ENCODE results near the gene CHST13. TPM values are rescaled to one million over a fixed set of nuclear protein-coding genes. Genes with fewer than 3 reads are reported as not detected.
"Not testable (repeated sequence)": the region's sequence is repeated elsewhere in the genome, so short reads cannot be mapped to it uniquely, and the experiment has no call there.

CHST13 gene
- total RNA-seq, 1 donor from 2014 or later = not detected

DNA sequence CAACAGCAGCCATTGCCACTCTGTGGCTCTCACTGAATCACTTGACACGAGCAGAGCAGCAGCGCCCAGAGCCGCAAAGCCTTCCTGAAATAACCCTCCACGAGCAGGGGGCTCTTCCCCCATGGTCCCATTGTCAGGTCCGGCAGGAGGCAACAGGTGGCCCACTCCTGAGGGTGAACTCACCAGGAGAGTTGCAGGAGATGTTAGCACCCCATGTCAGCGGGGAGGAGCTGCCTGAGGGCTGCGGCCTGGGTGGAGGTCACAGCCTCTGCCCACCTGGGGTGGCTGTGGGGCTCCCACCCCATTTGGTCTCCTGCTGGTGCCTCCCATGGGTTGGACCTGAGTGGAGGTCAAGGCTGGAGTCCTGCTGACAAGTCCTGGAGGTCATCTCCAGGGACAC lies 47.1 kb downstream of the CHST13 start:
- Mint-ChIP-seq H3K27ac (no peak overlapping the region), H3K9me3 (no peaks in the 10 kb centered on the region), H3K4me1 (ENCODE audit: low read depth) (no peaks in the 10 kb centered on the region), H3K27me3 (ENCODE audit: low read depth) (peaks cover 7% of the 10 kb centered on the region), H3K4me3 (ENCODE audit: low read depth) (no peak overlapping the region), H3K36me3 (ENCODE audit: low read depth) (no peaks in the 10 kb centered on the region)
- DNase-seq (ENCODE audit: low spot score) = no peak
- intact Hi-C loops (cut with micrococcal nuclease) = no loop called here

DNA sequence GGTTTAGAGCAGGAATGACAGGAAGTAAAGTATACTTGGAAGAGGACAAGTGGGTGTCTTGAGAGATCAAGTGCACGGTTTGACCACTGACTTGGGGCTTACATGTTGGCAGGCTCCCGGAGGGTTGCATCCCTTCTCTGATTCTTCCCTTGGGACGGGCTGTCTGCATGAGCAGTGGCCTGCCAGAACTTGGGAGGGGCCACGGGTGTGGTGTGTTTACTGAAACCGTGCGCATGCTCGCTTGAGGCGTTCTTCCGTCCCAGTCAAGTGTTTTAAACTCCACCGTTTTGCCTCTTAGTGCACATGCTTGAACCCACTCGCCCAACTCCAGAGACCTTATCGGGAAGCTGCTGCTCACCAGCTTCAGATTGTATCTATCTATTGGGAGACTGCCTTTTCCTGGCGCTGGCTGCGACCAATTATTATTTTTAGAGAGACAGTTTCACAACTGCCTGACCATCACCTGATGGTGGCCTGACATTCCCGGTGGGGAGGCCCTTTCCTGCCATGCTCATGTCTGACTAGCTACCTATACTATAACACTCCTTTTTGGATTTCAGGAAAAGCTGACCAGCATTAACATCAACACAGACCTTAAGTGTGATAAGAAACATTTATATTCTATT lies 49.6 kb downstream of the CHST13 start:
- Mint-ChIP-seq H3K9me3 (no peaks in the 10 kb centered on the region), H3K27ac (no peak overlapping the region), H3K36me3 (ENCODE audit: low read depth) (no peaks in the 10 kb centered on the region), H3K4me3 (ENCODE audit: low read depth) (no peak overlapping the region), H3K4me1 (ENCODE audit: low read depth) (no peaks in the 10 kb centered on the region), H3K27me3 (ENCODE audit: low read depth) (no peaks in the 10 kb centered on the region)
- no peak for DNase-seq (ENCODE audit: low spot score)
- intact Hi-C loops (cut with micrococcal nuclease) = no loop called here

- no peaks in the 10 kb centered on the region for H3K4me1 Mint-ChIP-seq (ENCODE audit: low read depth)
- no peak for DNase-seq (ENCODE audit: low spot score)
- intact Hi-C loops (cut with micrococcal nuclease) = no loop called here
- H3K4me3 Mint-ChIP-seq (ENCODE audit: low read depth) = no peak overlapping the region
- no peak overlapping the region for H3K27ac Mint-ChIP-seq
- no peaks in the 10 kb centered on the region for H3K36me3 Mint-ChIP-seq (ENCODE audit: low read depth)
- H3K27me3 Mint-ChIP-seq (ENCODE audit: low read depth) = peaks cover 8% of the 10 kb centered on the region
- H3K9me3 Mint-ChIP-seq = no peaks in the 10 kb centered on the region
Measured at GRCh38 chr3:126577261-126577660, 53.3 kb downstream of the CHST13 start.

- Mint-ChIP-seq H3K27ac (no peak overlapping the region), H3K9me3 (no peaks in the 10 kb centered on the region), H3K4me3 (ENCODE audit: low read depth) (no peak overlapping the region), H3K27me3 (ENCODE audit: low read depth) (peaks cover 9% of the 10 kb centered on the region), H3K36me3 (ENCODE audit: low read depth) (no peaks in the 10 kb centered on the region), H3K4me1 (ENCODE audit: low read depth) (no peaks in the 10 kb centered on the region)
- intact Hi-C loops (cut with micrococcal nuclease) = no loop called here
- no peak for DNase-seq (ENCODE audit: low spot score)
Measured at GRCh38 chr3:126578702-126579101, 54.7 kb downstream of the CHST13 start.

- Mint-ChIP-seq H3K4me1 (ENCODE audit: low read depth) (no peaks in the 10 kb centered on the region), H3K4me3 (ENCODE audit: low read depth) (no peak overlapping the region), H3K9me3 (no peaks in the 10 kb centered on the region), H3K27me3 (ENCODE audit: low read depth) (peaks cover 13% of the 10 kb centered on the region), H3K27ac (no peak overlapping the region), H3K36me3 (ENCODE audit: low read depth) (no peaks in the 10 kb centered on the region)
- intact Hi-C loops (cut with micrococcal nuclease) = no loop called here
- DNase-seq (ENCODE audit: low spot score) = no peak
Measured at GRCh38 chr3:126580746-126581145, 56.8 kb downstream of the CHST13 start.

DNA sequence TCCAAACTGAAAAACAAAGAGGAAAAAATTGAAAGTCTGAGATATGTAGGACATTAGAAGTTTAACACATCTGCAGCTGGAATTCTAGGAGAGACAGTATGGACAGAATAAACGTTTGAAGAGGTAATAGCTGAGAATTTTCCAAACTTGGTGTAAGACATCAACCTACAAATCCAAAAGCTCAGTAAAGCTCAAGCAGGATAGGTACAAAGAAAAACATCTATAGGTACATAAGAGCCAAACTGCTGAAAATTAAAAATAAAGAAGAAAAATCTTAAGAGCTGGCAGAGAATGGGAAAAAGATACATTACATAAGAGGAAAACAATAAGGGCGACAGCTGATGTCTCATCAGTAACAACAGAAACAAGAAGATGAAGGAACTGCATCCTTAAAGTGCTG lies 57.6 kb downstream of the CHST13 start:
- no peaks in the 10 kb centered on the region for H3K9me3 Mint-ChIP-seq
- H3K27me3 Mint-ChIP-seq (ENCODE audit: low read depth) = peaks cover 13% of the 10 kb centered on the region
- H3K27ac Mint-ChIP-seq = no peak overlapping the region
- H3K4me3 Mint-ChIP-seq (ENCODE audit: low read depth) = no peak overlapping the region
- no peaks in the 10 kb centered on the region for H3K4me1 Mint-ChIP-seq (ENCODE audit: low read depth)
- intact Hi-C loops (cut with micrococcal nuclease) = no loop called here
- H3K36me3 Mint-ChIP-seq (ENCODE audit: low read depth) = no peaks in the 10 kb centered on the region
- DNase-seq (ENCODE audit: low spot score) = no peak

DNA sequence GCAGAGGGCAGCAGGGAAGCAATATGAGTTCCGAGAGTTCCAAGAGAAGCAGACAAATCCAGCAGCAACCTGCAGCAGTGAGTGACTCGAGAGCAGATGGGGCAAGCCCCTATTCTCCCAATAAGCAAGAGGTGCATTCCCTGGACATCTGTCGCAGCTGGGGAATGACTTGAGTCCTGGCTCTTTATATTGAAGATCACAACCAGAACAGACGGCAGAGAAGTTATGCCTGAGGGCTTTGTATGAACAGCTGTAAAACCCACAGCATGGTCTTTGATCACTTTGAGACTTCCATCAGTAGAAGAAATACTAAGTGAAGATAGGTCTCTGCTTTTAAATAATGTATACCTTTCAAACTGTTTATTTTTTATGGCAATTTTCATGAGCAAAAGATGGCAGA lies 58.4 kb downstream of the CHST13 start:
- no peak for DNase-seq (ENCODE audit: low spot score)
- no peak overlapping the region for H3K4me3 Mint-ChIP-seq (ENCODE audit: low read depth)
- H3K9me3 Mint-ChIP-seq = no peaks in the 10 kb centered on the region
- intact Hi-C loops (cut with micrococcal nuclease) = no loop called here
- no peaks in the 10 kb centered on the region for H3K4me1 Mint-ChIP-seq (ENCODE audit: low read depth)
- no peaks in the 10 kb centered on the region for H3K36me3 Mint-ChIP-seq (ENCODE audit: low read depth)
- no peak overlapping the region for H3K27ac Mint-ChIP-seq
- peaks cover 13% of the 10 kb centered on the region for H3K27me3 Mint-ChIP-seq (ENCODE audit: low read depth)

GRCh38 chr3:126591515-126591914 lies 67.6 kb downstream of the CHST13 start:
- H3K4me1 Mint-ChIP-seq (ENCODE audit: low read depth); H3K4me3 Mint-ChIP-seq (ENCODE audit: low read depth); intact Hi-C loops (cut with micrococcal nuclease); H3K27ac Mint-ChIP-seq; H3K9me3 Mint-ChIP-seq; DNase-seq (ENCODE audit: low spot score); H3K36me3 Mint-ChIP-seq (ENCODE audit: low read depth): not testable (repeated sequence)
- H3K27me3 Mint-ChIP-seq (ENCODE audit: low read depth) = peaks cover 15% of the 10 kb centered on the region

Other genes starting within 250 kb of the CHST13 start
- 0.14 and 0.30 TPM in 2 replicates for gene KLF15, start 166.7 kb upstream of the CHST13 start, total RNA-seq
- gene CFAP100, start 129.2 kb upstream of the CHST13 start, total RNA-seq = not detected in 2 replicates
- 26.1 and 27.0 TPM in 2 replicates for gene ZXDC, start 48.3 kb upstream of the CHST13 start, total RNA-seq
- gene UROC1, start 6.4 kb upstream of the CHST13 start, total RNA-seq = not detected in 2 replicates
- gene C3orf22, start 34.8 kb downstream of the CHST13 start, total RNA-seq = not detected in 2 replicates
- gene TXNRD3, start 131.0 kb downstream of the CHST13 start, total RNA-seq = 0.96 and 1.3 TPM in 2 replicates
- 9.1 and 15.7 TPM in 2 replicates for gene CHCHD6, start 180.1 kb downstream of the CHST13 start, total RNA-seq